ENCODE measurements around the gene VASH1. TPM values are rescaled to one million over a fixed set of nuclear protein-coding genes. Genes with fewer than 3 reads are reported as not detected.

Gene VASH1
- total and polyA plus RNA-seq, 2 of the 13 experiments (the other 11 are each of a cell fraction or from before 2014, with no cell fraction given): 0.11 to 0.24 TPM

DNA sequence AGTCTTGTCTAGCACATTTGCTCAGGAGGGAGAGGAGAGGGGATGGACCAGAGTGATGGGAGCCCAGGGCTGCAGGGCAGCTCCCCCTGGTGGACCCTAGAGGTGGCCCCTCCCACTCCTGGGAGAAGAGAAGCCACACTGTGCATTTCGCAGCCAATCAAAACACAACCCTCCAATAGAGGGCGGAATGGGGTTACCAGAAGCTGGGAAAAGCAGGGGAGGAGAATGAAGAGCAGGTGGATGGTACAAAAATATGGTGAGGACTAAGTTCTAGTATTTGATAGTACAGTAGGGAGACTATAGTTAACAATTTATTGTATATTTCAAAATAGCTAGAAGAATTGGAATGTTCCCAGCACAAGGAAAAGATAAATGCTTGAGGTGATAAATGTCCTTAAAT is 23.6 kb downstream of the VASH1 start (continued):
- TF ChIP-seq DMTF1 (CRISPR knock-in tag; IDR thresholded peaks at IDR 0.05): no peak
- TF ChIP-seq, protein P1, sequence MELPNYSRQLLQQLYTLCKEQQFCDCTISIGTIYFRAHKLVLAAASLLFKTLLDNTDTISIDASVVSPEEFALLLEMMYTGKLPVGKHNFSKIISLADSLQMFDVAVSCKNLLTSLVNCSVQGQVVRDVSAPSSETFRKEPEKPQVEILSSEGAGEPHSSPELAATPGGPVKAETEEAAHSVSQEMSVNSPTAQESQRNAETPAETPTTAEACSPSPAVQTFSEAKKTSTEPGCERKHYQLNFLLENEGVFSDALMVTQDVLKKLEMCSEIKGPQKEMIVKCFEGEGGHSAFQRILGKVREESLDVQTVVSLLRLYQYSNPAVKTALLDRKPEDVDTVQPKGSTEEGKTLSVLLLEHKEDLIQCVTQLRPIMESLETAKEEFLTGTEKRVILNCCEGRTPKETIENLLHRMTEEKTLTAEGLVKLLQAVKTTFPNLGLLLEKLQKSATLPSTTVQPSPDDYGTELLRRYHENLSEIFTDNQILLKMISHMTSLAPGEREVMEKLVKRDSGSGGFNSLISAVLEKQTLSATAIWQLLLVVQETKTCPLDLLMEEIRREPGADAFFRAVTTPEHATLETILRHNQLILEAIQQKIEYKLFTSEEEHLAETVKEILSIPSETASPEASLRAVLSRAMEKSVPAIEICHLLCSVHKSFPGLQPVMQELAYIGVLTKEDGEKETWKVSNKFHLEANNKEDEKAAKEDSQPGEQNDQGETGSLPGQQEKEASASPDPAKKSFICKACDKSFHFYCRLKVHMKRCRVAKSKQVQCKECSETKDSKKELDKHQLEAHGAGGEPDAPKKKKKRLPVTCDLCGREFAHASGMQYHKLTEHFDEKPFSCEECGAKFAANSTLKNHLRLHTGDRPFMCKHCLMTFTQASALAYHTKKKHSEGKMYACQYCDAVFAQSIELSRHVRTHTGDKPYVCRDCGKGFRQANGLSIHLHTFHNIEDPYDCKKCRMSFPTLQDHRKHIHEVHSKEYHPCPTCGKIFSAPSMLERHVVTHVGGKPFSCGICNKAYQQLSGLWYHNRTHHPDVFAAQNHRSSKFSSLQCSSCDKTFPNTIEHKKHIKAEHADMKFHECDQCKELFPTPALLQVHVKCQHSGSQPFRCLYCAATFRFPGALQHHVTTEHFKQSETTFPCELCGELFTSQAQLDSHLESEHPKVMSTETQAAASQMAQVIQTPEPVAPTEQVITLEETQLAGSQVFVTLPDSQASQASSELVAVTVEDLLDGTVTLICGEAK (IDR thresholded peaks at IDR 0.05): no peak
- TF ChIP-seq, protein P1 (CRISPR knock-in tag; IDR thresholded peaks at IDR 0.05): peak; percentile 25; the same call in 1 of the 2 replicates
- no peak for TF ChIP-seq NR2F2 (IDR thresholded peaks at IDR 0.05; ENCODE audit: borderline replicate concordance, low read depth)
- TF ChIP-seq, protein P2, sequence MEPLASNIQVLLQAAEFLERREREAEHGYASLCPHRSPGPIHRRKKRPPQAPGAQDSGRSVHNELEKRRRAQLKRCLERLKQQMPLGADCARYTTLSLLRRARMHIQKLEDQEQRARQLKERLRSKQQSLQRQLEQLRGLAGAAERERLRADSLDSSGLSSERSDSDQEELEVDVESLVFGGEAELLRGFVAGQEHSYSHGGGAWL (CRISPR knock-in tag; IDR thresholded peaks at IDR 0.05): no peak
- TF ChIP-seq, protein P3, sequence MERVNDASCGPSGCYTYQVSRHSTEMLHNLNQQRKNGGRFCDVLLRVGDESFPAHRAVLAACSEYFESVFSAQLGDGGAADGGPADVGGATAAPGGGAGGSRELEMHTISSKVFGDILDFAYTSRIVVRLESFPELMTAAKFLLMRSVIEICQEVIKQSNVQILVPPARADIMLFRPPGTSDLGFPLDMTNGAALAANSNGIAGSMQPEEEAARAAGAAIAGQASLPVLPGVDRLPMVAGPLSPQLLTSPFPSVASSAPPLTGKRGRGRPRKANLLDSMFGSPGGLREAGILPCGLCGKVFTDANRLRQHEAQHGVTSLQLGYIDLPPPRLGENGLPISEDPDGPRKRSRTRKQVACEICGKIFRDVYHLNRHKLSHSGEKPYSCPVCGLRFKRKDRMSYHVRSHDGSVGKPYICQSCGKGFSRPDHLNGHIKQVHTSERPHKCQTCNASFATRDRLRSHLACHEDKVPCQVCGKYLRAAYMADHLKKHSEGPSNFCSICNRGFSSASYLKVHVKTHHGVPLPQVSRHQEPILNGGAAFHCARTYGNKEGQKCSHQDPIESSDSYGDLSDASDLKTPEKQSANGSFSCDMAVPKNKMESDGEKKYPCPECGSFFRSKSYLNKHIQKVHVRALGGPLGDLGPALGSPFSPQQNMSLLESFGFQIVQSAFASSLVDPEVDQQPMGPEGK (CRISPR knock-in tag; IDR thresholded peaks at IDR 0.05): 0 out of 2 replicates have a peak, but pooled peaks have one; percentile 15
- TF ChIP-seq ZNF770 (CRISPR knock-in tag; IDR thresholded peaks at IDR 0.05): no peak
- TF ChIP-seq, protein P4, sequence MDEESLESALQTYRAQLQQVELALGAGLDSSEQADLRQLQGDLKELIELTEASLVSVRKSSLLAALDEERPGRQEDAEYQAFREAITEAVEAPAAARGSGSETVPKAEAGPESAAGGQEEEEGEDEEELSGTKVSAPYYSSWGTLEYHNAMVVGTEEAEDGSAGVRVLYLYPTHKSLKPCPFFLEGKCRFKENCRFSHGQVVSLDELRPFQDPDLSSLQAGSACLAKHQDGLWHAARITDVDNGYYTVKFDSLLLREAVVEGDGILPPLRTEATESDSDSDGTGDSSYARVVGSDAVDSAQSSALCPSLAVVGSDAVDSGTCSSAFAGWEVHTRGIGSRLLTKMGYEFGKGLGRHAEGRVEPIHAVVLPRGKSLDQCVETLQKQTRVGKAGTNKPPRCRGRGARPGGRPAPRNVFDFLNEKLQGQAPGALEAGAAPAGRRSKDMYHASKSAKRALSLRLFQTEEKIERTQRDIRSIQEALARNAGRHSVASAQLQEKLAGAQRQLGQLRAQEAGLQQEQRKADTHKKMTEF (CRISPR knock-in tag; IDR thresholded peaks at IDR 0.05): no peak
- no peak for TF ChIP-seq PAF1 (CRISPR knock-in tag; IDR thresholded peaks at IDR 0.05)
- TF ChIP-seq ZNF792 (CRISPR knock-in tag; IDR thresholded peaks at IDR 0.05): no peak
- no peak for TF ChIP-seq ZNF713 (CRISPR knock-in tag; IDR thresholded peaks at IDR 0.05)
- TF ChIP-seq RFX1 (IDR thresholded peaks at IDR 0.05): no peak
- TF ChIP-seq HOXA3 (CRISPR knock-in tag; IDR thresholded peaks at IDR 0.05): 0 out of 2 replicates have a peak, but pooled peaks have one; percentile 16
